ENCODE results near the gene AUNIP. TPM values are rescaled to one million over a fixed set of nuclear protein-coding genes. Genes with fewer than 3 reads are reported as not detected.

Gene AUNIP
- total RNA-seq, 1 experiment from 2014 or later, result 7.7 TPM

DNA sequence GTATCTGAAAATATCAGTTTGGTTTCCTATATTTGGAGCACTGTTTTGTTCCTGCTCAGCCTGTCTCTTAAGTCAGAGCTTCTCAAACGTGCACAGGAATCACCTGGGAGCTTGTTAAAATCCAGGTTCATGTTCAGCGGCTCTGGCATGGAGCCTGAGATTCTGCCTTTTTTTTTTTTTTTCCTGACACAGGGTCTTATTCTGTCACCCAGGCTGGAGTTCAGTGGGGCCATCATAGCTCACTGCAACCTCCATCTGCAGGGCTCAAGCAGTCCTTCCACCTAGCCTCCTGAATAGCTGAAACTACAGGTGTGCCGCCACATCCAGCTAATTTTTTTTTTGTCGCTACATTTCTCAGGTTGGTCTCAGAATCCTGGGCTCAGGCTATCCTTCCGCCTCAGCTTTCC is 71.5 kb downstream of the AUNIP start:
- Mint-ChIP-seq H3K27ac (ENCODE audit: unreplicated experiment) (no peak overlapping the region), H3K36me3 (ENCODE audit: insufficient read depth, unreplicated experiment) (no peaks in the 10 kb centered on the region), H3K9me3 (ENCODE audit: low read depth, unreplicated experiment) (no peaks in the 10 kb centered on the region), H3K4me1 (ENCODE audit: low read depth, unreplicated experiment) (no peaks in the 10 kb centered on the region), H3K4me3 (ENCODE audit: low read depth, unreplicated experiment) (no peak overlapping the region), H3K27me3 (ENCODE audit: unreplicated experiment) (peaks cover 45% of the 10 kb centered on the region)
- intact Hi-C loops (cut with micrococcal nuclease; ENCODE audit: unreplicated experiment), result no loop called here
- TF ChIP-seq, protein P1, sequence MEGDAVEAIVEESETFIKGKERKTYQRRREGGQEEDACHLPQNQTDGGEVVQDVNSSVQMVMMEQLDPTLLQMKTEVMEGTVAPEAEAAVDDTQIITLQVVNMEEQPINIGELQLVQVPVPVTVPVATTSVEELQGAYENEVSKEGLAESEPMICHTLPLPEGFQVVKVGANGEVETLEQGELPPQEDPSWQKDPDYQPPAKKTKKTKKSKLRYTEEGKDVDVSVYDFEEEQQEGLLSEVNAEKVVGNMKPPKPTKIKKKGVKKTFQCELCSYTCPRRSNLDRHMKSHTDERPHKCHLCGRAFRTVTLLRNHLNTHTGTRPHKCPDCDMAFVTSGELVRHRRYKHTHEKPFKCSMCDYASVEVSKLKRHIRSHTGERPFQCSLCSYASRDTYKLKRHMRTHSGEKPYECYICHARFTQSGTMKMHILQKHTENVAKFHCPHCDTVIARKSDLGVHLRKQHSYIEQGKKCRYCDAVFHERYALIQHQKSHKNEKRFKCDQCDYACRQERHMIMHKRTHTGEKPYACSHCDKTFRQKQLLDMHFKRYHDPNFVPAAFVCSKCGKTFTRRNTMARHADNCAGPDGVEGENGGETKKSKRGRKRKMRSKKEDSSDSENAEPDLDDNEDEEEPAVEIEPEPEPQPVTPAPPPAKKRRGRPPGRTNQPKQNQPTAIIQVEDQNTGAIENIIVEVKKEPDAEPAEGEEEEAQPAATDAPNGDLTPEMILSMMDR (IDR thresholded peaks at IDR 0.05; ENCODE audit: unreplicated experiment), result no peak
- no peak for DNase-seq
- CTCF ChIA-PET, result interaction anchor here (0.7 kb wide), 2 partner anchors 162 to 353 kb away, joined by 3 read pairs; no protein-coding TSS in a partner anchor
- BruUV-seq (replicated peaks), result no TSS peak

DNA sequence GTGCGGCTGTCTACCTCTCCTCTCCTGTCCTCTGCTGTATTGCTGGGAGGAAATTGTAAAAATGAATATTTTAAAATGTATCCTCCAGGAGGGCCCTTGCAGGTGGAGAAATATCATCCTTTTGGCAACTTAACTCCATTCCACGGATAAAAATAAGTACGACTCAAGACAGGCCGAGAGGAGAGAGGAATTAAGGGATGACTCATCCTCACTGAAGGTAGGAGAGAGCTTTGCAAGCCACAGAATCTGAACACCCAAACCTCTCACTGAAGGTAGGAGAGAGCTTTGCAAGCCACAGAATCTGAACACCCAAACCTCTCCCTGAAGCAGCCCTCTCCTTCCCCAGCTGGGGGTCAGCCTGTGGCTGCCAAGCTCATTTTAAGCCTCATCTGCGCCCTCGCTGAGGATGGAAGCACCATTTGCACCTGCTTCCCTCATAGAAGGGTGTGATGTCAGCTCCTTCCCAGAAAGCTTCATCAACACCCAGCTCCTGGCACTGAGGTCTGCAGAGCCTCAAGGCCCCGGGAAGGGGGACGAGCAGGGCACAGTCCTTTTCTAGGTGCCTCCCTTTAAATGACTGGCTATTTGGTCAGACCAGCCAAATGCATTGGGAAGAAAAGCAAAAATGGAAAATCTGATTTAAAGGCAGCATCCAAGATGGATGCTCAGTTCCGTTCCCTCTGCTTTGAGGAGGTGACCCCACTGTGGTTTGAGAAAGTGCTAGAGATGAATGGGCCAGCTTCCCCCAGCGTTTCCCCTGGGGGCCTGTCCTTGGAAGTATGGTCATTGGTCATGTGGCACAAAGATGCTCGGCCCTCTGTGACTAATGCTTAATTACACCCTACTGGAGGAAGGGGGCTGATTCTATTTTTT is 72.1 kb downstream of the AUNIP start:
- no peak for DNase-seq
- BruUV-seq (replicated peaks), result no TSS peak
- H3K27ac Mint-ChIP-seq (ENCODE audit: unreplicated experiment), result no peak overlapping the region
- intact Hi-C loops (cut with micrococcal nuclease; ENCODE audit: unreplicated experiment), result no loop called here
- CTCF ChIA-PET, result interaction anchor here (0.7 kb wide), 1 partner anchor 163 kb away, joined by 3 read pairs; no protein-coding TSS in a partner anchor
- no peaks in the 10 kb centered on the region for H3K4me1 Mint-ChIP-seq (ENCODE audit: low read depth, unreplicated experiment)
- no peaks in the 10 kb centered on the region for H3K36me3 Mint-ChIP-seq (ENCODE audit: insufficient read depth, unreplicated experiment)
- TF ChIP-seq, protein P1 (IDR thresholded peaks at IDR 0.05; ENCODE audit: unreplicated experiment), result no peak
- H3K27me3 Mint-ChIP-seq (ENCODE audit: unreplicated experiment), result peaks cover 40% of the 10 kb centered on the region
- H3K9me3 Mint-ChIP-seq (ENCODE audit: low read depth, unreplicated experiment), result no peaks in the 10 kb centered on the region
- no peak overlapping the region for H3K4me3 Mint-ChIP-seq (ENCODE audit: low read depth, unreplicated experiment)

DNA sequence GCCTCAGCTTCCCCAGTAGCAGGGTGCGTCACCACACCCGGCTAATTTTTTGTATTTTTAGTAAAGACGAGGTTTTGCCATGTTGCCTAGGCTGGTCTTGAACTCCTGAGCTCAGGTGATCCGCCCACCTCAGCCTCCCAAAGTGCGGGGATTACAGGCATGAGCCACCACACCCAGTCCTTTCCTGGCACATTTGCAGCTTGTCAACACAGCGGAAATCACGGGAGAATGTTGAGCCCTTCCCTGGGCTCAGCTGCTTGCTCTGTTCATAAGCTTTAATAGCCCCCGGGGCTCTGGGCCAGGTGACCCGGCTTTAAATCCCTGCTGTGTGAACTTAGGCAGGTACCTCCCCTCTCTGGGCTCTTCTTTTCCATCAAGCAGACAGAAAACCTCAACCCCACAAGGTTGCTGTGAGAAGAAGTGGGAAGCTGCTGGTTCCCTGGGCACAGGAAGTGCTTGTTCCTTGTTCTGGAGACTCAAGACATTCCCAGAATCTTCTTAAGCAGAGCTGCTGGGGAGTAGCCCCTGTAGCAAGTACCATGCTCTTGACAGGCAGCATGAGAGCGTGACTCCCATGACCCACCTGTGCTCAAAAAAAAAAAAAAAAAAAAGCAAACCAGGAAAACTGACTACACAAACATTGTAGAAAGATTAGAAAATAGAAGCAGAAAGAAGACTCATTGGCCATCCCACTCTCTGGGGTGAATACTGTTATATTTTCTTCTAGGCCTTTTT is 73.8 kb downstream of the AUNIP start:
- H3K4me3 Mint-ChIP-seq (ENCODE audit: low read depth, unreplicated experiment), result no peak overlapping the region
- H3K4me1 Mint-ChIP-seq (ENCODE audit: low read depth, unreplicated experiment), result no peaks in the 10 kb centered on the region
- BruUV-seq (replicated peaks), result no TSS peak
- CTCF ChIA-PET, result interaction anchor here (0.7 kb wide), 1 partner anchor 172 kb away, joined by 3 read pairs; no protein-coding TSS in a partner anchor
- H3K9me3 Mint-ChIP-seq (ENCODE audit: low read depth, unreplicated experiment), result no peaks in the 10 kb centered on the region
- H3K36me3 Mint-ChIP-seq (ENCODE audit: insufficient read depth, unreplicated experiment), result no peaks in the 10 kb centered on the region
- no peak for DNase-seq
- H3K27ac Mint-ChIP-seq (ENCODE audit: unreplicated experiment), result no peak overlapping the region
- H3K27me3 Mint-ChIP-seq (ENCODE audit: unreplicated experiment), result peaks cover 24% of the 10 kb centered on the region
- TF ChIP-seq, protein P1 (IDR thresholded peaks at IDR 0.05; ENCODE audit: unreplicated experiment), result no peak
- intact Hi-C loops (cut with micrococcal nuclease; ENCODE audit: unreplicated experiment), result no loop called here

DNA sequence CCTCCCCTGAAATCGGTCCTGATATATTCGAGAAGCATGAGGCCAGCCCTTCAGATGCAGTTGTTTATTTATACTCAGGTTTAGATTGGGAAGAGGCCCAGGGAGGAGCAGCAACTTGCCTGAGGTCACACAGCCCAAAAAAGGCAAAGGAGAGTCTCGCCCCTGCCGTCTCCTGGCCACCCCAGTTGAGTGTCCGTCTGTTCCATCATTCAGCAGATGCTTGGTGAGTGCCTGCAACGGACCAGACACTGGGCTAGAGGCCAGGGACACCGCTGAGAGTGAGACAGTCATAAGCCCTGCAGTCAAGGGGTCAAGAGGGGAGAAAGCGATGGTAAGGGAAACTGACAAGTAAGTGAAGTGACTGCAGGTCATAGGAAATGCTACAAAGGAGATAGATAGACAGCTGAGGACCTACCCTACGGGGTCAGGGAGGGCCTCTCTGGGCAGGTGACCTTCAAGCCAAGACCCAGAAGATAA is 74.6 kb downstream of the AUNIP start:
- intact Hi-C loops (cut with micrococcal nuclease; ENCODE audit: unreplicated experiment), result no loop called here
- DNase-seq, result no peak
- no peaks in the 10 kb centered on the region for H3K9me3 Mint-ChIP-seq (ENCODE audit: low read depth, unreplicated experiment)
- H3K27me3 Mint-ChIP-seq (ENCODE audit: unreplicated experiment), result peaks cover 15% of the 10 kb centered on the region
- H3K4me3 Mint-ChIP-seq (ENCODE audit: low read depth, unreplicated experiment), result no peak overlapping the region
- H3K27ac Mint-ChIP-seq (ENCODE audit: unreplicated experiment), result no peak overlapping the region
- BruUV-seq (replicated peaks), result no TSS peak
- TF ChIP-seq, protein P1 (IDR thresholded peaks at IDR 0.05; ENCODE audit: unreplicated experiment), result no peak
- CTCF ChIA-PET, result no interaction called here
- no peaks in the 10 kb centered on the region for H3K4me1 Mint-ChIP-seq (ENCODE audit: low read depth, unreplicated experiment)
- H3K36me3 Mint-ChIP-seq (ENCODE audit: insufficient read depth, unreplicated experiment), result no peaks in the 10 kb centered on the region

Small RNA genes lying within 50 kb of the gene (microRNA-seq; reads per million reads assigned to microRNA genes)
- gene MIR3917, result 1.1 reads per million

Other genes starting within 250 kb of the AUNIP start
- gene MAN1C1, start 242.7 kb downstream of the AUNIP start, total RNA-seq (2022), result 0.14 and 0.37 TPM in 2 replicates
- gene SELENON, start 59.3 kb downstream of the AUNIP start, total RNA-seq (2022), result 39.6 and 40.6 TPM in 2 replicates
- 21.3 and 23.2 TPM in 2 replicates for gene MTFR1L, start 39.5 kb downstream of the AUNIP start, total RNA-seq (2022)
- gene PAQR7, start 16.3 kb upstream of the AUNIP start, total RNA-seq (2022), result 13.6 and 15.9 TPM in 2 replicates
- 205 and 242 TPM in 2 replicates for gene STMN1, start 47.0 kb upstream of the AUNIP start, total RNA-seq (2022)
- gene PAFAH2, start 138.6 kb upstream of the AUNIP start, total RNA-seq (2022), result 8.4 and 11.5 TPM in 2 replicates
- not detected in 2 replicates for gene EXTL1, start 162.3 kb upstream of the AUNIP start, total RNA-seq (2022)
- not detected in 2 replicates for gene SLC30A2, start 186.7 kb upstream of the AUNIP start, total RNA-seq (2022)
- gene TRIM63, start 208.2 kb upstream of the AUNIP start, total RNA-seq (2022), result not detected in 2 replicates